Measurements from ENCODE around the gene DSCAM. TPM values are rescaled to one million over a fixed set of nuclear protein-coding genes. Genes with fewer than 3 reads are reported as not detected.

Gene DSCAM
- total and polyA plus RNA-seq, 2 donors (not counting 1 experiment from before 2014, with no cell fraction given): not detected

GRCh38 chr21:40564318-40564717 is 282.6 kb downstream of the DSCAM start:
- TF ChIP-seq CTCF (IDR thresholded peaks at IDR 0.05): no peak
- no peak for TF ChIP-seq EZH2 (IDR thresholded peaks at IDR 0.05; ENCODE audit: borderline replicate concordance, insufficient read depth, low read depth, low read length, poor library complexity, severe bottlenecking)
- intact Hi-C loops (cut with micrococcal nuclease): no loop called here
- DNase-seq (no peak), ATAC-seq (ENCODE audit: low read depth) (no peak)
- Histone ChIP-seq H3K4me1 (ENCODE audit: control insufficient read depth in 2 of 2, insufficient read depth in 2 of 2, low read length in 2 of 2) (no peaks in the 10 kb centered on the region), H3K27me3 (replicated peaks in 1 of 4; ENCODE audit: control extremely low read depth in 1 of 4, control insufficient read depth in 3 of 4, insufficient read depth in 4 of 4, low read length in 3 of 4) (no peaks in the 10 kb centered on the region), H4K20me1 (ENCODE audit: control insufficient read depth, insufficient read depth, low read length, poor library complexity, severe bottlenecking) (no peaks in the 10 kb centered on the region), H3K36me3 (replicated peaks in 1 of 2; ENCODE audit: control extremely low read depth in 1 of 2, control insufficient read depth in 1 of 2, extremely low read depth in 1 of 2, insufficient read depth in 2 of 2, low read length in 1 of 2) (no peaks in the 10 kb centered on the region), H2AFZ (ENCODE audit: insufficient read depth, low read depth, low read length, poor library complexity, severe bottlenecking) (no peak overlapping the region), H3K4me3 (ENCODE audit: control extremely low read depth in 1 of 5, extremely low read depth in 1 of 5, insufficient read depth in 1 of 5, low read depth in 2 of 5, low read length in 4 of 5) (no peak overlapping the region), H3K9me3 (ENCODE audit: control extremely low read depth in 1 of 3, control insufficient read depth in 2 of 3, insufficient read depth in 1 of 3, low read length in 2 of 3) (peaks cover 0 to 6% (median 0%) of the 10 kb centered on the region in 3 donors), H3K79me2 (ENCODE audit: control insufficient read depth, insufficient read depth, low read length) (no peaks in the 10 kb centered on the region), H3K27ac (ENCODE audit: low read length in 2 of 2) (no peak overlapping the region), H3K9ac (ENCODE audit: low read length) (no peak overlapping the region), H3K4me2 (replicated peaks; ENCODE audit: low read depth, low read length, poor library complexity, severe bottlenecking) (no peak overlapping the region)
- H3K27ac Mint-ChIP-seq: no peak overlapping the region
- no peak overlapping the region for H3K4me3 Mint-ChIP-seq
- CTCF ChIA-PET: no interaction called here
- 85% methylated on average over 6 of the region's 6 CpGs for WGBS (ENCODE audit: insufficient coverage)
- H3K9me3 Mint-ChIP-seq (ENCODE audit: insufficient read depth): peaks cover 5% of the 10 kb centered on the region
- no peaks in the 10 kb centered on the region for H3K27me3 Mint-ChIP-seq
- no peaks in the 10 kb centered on the region for H3K4me1 Mint-ChIP-seq
- POLR2A ChIA-PET: no interaction called here

DNA sequence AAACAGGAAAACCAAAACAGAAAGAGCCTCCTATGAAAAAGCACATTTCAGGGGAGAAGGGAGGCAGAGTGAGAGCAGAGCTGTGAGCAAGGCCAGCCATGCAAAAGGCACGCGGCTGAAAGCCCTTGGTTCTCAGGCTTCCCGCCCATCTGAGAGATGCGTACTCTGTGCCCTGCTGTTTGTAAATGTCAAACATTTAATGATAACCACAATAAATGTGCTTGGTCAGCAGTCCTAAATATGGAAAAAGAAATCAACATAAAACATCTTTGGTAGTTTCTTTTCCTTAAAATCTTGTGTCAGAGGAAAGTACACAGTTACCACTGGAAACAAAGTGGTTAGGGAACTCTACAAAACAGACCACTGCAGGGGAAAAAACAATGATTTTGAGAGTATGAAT is 283.1 kb downstream of the DSCAM start:
- H3K4me3 ChIP-seq (ENCODE audit: control extremely low read depth in 1 of 5, extremely low read depth in 1 of 5, insufficient read depth in 1 of 5, low read depth in 2 of 5, low read length in 4 of 5): no peak overlapping the region
- intact Hi-C loops (cut with micrococcal nuclease): no loop called here
- no peaks in the 10 kb centered on the region for H3K79me2 ChIP-seq (ENCODE audit: control insufficient read depth, insufficient read depth, low read length)
- POLR2A ChIA-PET: no interaction called here
- no CpG with 5 or more reads among the region's 4 CpGs for WGBS (ENCODE audit: insufficient coverage)
- Mint-ChIP-seq H3K27me3 (no peaks in the 10 kb centered on the region), H3K9me3 (ENCODE audit: insufficient read depth) (peaks cover 5% of the 10 kb centered on the region), H3K4me1 (no peaks in the 10 kb centered on the region), H3K4me3 (no peak overlapping the region), H3K27ac (no peak overlapping the region)
- ATAC-seq (ENCODE audit: low read depth) (no peak), DNase-seq (no peak)
- no peaks in the 10 kb centered on the region for H4K20me1 ChIP-seq (ENCODE audit: control insufficient read depth, insufficient read depth, low read length, poor library complexity, severe bottlenecking)
- CTCF ChIA-PET: no interaction called here
- no peak overlapping the region for H3K4me2 ChIP-seq (replicated peaks; ENCODE audit: low read depth, low read length, poor library complexity, severe bottlenecking)
- H3K4me1 ChIP-seq (ENCODE audit: control insufficient read depth in 2 of 2, insufficient read depth in 2 of 2, low read length in 2 of 2): no peaks in the 10 kb centered on the region
- H3K27me3 ChIP-seq (replicated peaks in 1 of 4; ENCODE audit: control extremely low read depth in 1 of 4, control insufficient read depth in 3 of 4, insufficient read depth in 4 of 4, low read length in 3 of 4): no peaks in the 10 kb centered on the region
- H3K9me3 ChIP-seq (ENCODE audit: control extremely low read depth in 1 of 3, control insufficient read depth in 2 of 3, insufficient read depth in 1 of 3, low read length in 2 of 3): peaks cover 0 to 5% (median 0%) of the 10 kb centered on the region in 3 donors
- no peak overlapping the region for H3K9ac ChIP-seq (ENCODE audit: low read length)
- H3K27ac ChIP-seq (ENCODE audit: low read length in 2 of 2): no peak overlapping the region
- TF ChIP-seq EZH2 (IDR thresholded peaks at IDR 0.05; ENCODE audit: borderline replicate concordance, insufficient read depth, low read depth, low read length, poor library complexity, severe bottlenecking): no peak
- TF ChIP-seq CTCF (IDR thresholded peaks at IDR 0.05): no peak
- no peaks in the 10 kb centered on the region for H3K36me3 ChIP-seq (replicated peaks in 1 of 2; ENCODE audit: control extremely low read depth in 1 of 2, control insufficient read depth in 1 of 2, extremely low read depth in 1 of 2, insufficient read depth in 2 of 2, low read length in 1 of 2)
- H2AFZ ChIP-seq (ENCODE audit: insufficient read depth, low read depth, low read length, poor library complexity, severe bottlenecking): no peak overlapping the region
